Parathyroid adenoma (tissue), 2 donors: ENCODE measurements around the gene ANP32A.
"Not testable (repeated sequence)": the region's sequence is repeated elsewhere in the genome, so short reads cannot be mapped to it uniquely, and the experiment has no call there.

Source experiments
- H2AFZ ChIP-seq: fragments of 300-600 bp; sonication (generic); one replicate; pipeline ENCODE4 v1.7.0; 2017; ENCODE audit warnings: antibody characterized with exemption, mild to moderate bottlenecking
- H3K27ac ChIP-seq: fragments of 300-600 bp; sonication (generic); one replicate; pipeline ENCODE4 v1.7.0; 2017
- H3K27me3 ChIP-seq: fragments of 300-600 bp; sonication (generic); one replicate; pipeline ENCODE4 v1.7.0; 2017; ENCODE audit warnings: low read length; ENCODE audit not compliant: control insufficient read depth, insufficient read depth
- H3K36me3 ChIP-seq: fragments of 300-600 bp; sonication (generic); one replicate; pipeline ENCODE4 v1.7.0; 2017; ENCODE audit warnings: low read length; ENCODE audit not compliant: control insufficient read depth, insufficient read depth
- H3K4me1 ChIP-seq: fragments of 300-600 bp; sonication (generic); one replicate; pipeline ENCODE4 v1.7.0; 2017; ENCODE audit warnings: control low read depth
- H3K4me2 ChIP-seq: fragments of 300-600 bp; sonication (generic); one replicate; pipeline ENCODE4 v1.7.0; 2017; ENCODE audit warnings: low read length
- H3K4me3 ChIP-seq: fragments of 300-600 bp; sonication (generic); one replicate; pipeline ENCODE4 v1.7.0; 2017; ENCODE audit warnings: low read depth, low read length
- H3K79me2 ChIP-seq: fragments of 300-600 bp; sonication (generic); one replicate; pipeline ENCODE4 v1.7.0; 2017; ENCODE audit warnings: control low read depth
- H3K9ac ChIP-seq: fragments of 300-600 bp; sonication (generic); one replicate; pipeline ENCODE4 v1.7.0; 2017; ENCODE audit warnings: mild to moderate bottlenecking
- H3K9me3 ChIP-seq: fragments of 300-600 bp; sonication (generic); one replicate; pipeline ENCODE4 v1.7.0; 2017; ENCODE audit warnings: low read length; ENCODE audit not compliant: control insufficient read depth
- CTCF ChIP-seq: fragments of 300-600 bp; sonication (generic); IDR thresholded peaks from one replicate; pipeline ENCODE4 v1.7.0; 2017; ENCODE audit warnings: antibody characterized with exemption, mild to moderate bottlenecking
- donor health status: primary hyperparathyroidism.

Gene ANP32A

GRCh38 chr15:68765602-68766368 lies 54.9 kb downstream of the ANP32A start:
- Histone ChIP-seq H3K79me2 (no peaks in the 10 kb centered on the region), H3K4me1 (no peaks in the 10 kb centered on the region), H3K36me3 (no peaks in the 10 kb centered on the region), H2AFZ (no peak overlapping the region), H3K4me3 (no peak overlapping the region), H3K9ac (no peak overlapping the region), H3K4me2 (no peak overlapping the region), H3K9me3 (no peaks in the 10 kb centered on the region), H3K27ac (no peak overlapping the region), H3K27me3 (no peaks in the 10 kb centered on the region)
- TF ChIP-seq CTCF, result no peak

- no peak overlapping the region for H3K4me3 ChIP-seq
- no peak overlapping the region for H3K4me2 ChIP-seq
- no peaks in the 10 kb centered on the region for H3K36me3 ChIP-seq
- no peak overlapping the region for H3K27ac ChIP-seq
- H2AFZ ChIP-seq, result no peak overlapping the region
- no peaks in the 10 kb centered on the region for H3K27me3 ChIP-seq
- no peaks in the 10 kb centered on the region for H3K79me2 ChIP-seq
- H3K9me3 ChIP-seq, result no peaks in the 10 kb centered on the region
- no peak overlapping the region for H3K9ac ChIP-seq
- no peak for TF ChIP-seq CTCF
- no peaks in the 10 kb centered on the region for H3K4me1 ChIP-seq
Measured at GRCh38 chr15:68764090-68764489, 56.6 kb downstream of the ANP32A start.

GRCh38 chr15:68763063-68763462 lies 57.6 kb downstream of the ANP32A start:
- no peak for TF ChIP-seq CTCF
- Histone ChIP-seq H3K36me3 (no peaks in the 10 kb centered on the region), H3K9me3 (no peaks in the 10 kb centered on the region), H2AFZ (no peak overlapping the region), H3K4me2 (no peak overlapping the region), H3K27ac (no peak overlapping the region), H3K79me2 (no peaks in the 10 kb centered on the region), H3K9ac (no peak overlapping the region), H3K4me1 (no peaks in the 10 kb centered on the region), H3K27me3 (no peaks in the 10 kb centered on the region), H3K4me3 (no peak overlapping the region)

GRCh38 chr15:68759982-68760579 lies 60.6 kb downstream of the ANP32A start:
- not testable (repeated sequence) for H3K27ac ChIP-seq, H3K4me1 ChIP-seq, H3K27me3 ChIP-seq, H3K4me2 ChIP-seq, H3K9me3 ChIP-seq, H3K36me3 ChIP-seq, H3K9ac ChIP-seq, H2AFZ ChIP-seq, H3K4me3 ChIP-seq, H3K79me2 ChIP-seq

GRCh38 chr15:68755731-68756130 lies 65.0 kb downstream of the ANP32A start:
- no peaks in the 10 kb centered on the region for H3K79me2 ChIP-seq
- H3K4me2 ChIP-seq, result no peak overlapping the region
- no peaks in the 10 kb centered on the region for H3K4me1 ChIP-seq
- no peak overlapping the region for H3K27ac ChIP-seq
- no peak for TF ChIP-seq CTCF
- H2AFZ ChIP-seq, result no peak overlapping the region
- H3K27me3 ChIP-seq, result no peaks in the 10 kb centered on the region
- no peak overlapping the region for H3K9ac ChIP-seq
- H3K4me3 ChIP-seq, result no peak overlapping the region
- no peaks in the 10 kb centered on the region for H3K36me3 ChIP-seq
- no peaks in the 10 kb centered on the region for H3K9me3 ChIP-seq
